ENCODE measurements around the gene RFLNA. TPM values are rescaled to one million over a fixed set of nuclear protein-coding genes. Genes with fewer than 3 reads are reported as not detected.

RFLNA gene
- total and polyA plus RNA-seq, 2 of the 13 experiments (the other 11 are each of a cell fraction or from before 2014, with no cell fraction given), result not detected

- POLR2A ChIA-PET, result no interaction called here
- no peak for TF ChIP-seq CBX1 (IDR thresholded peaks at IDR 0.05; ENCODE audit: low read depth)
- TF ChIP-seq ZNF160 (CRISPR knock-in tag; IDR thresholded peaks at IDR 0.05), result no peak
- TF ChIP-seq ZNF639 (CRISPR knock-in tag; conservative IDR thresholded peaks at IDR 0.05), result no peak
- no peak for TF ChIP-seq NR1H2 (CRISPR knock-in tag; IDR thresholded peaks at IDR 0.05; ENCODE audit: borderline replicate concordance, low read depth)
- TF ChIP-seq ZNF576 (CRISPR knock-in tag; IDR thresholded peaks at IDR 0.05), result no peak
- no peak for TF ChIP-seq ATF7 (IDR thresholded peaks at IDR 0.05)
- TF ChIP-seq ATF7 (CRISPR knock-in tag; IDR thresholded peaks at IDR 0.05), result no peak
- no peak for TF ChIP-seq RBM22 (optimal IDR thresholded peaks at IDR 0.05; ENCODE audit: low read length)
- no peak for TF ChIP-seq ZBTB21 (CRISPR knock-in tag; IDR thresholded peaks at IDR 0.05)
- no peak for TF ChIP-seq PAX8 (CRISPR knock-in tag; IDR thresholded peaks at IDR 0.05; ENCODE audit: borderline replicate concordance)
- TF ChIP-seq BRD4 (CRISPR knock-in tag; IDR thresholded peaks at IDR 0.05), result no peak
- TF ChIP-seq SATB2 (CRISPR knock-in tag; IDR thresholded peaks at IDR 0.05), result no peak
- TF ChIP-seq SETDB1 (CRISPR knock-in tag; IDR thresholded peaks at IDR 0.05; ENCODE audit: borderline replicate concordance), result no peak
- no peak for TF ChIP-seq ZMAT3 (CRISPR knock-in tag; conservative IDR thresholded peaks at IDR 0.05)
- TF ChIP-seq MXD4 (CRISPR knock-in tag; IDR thresholded peaks at IDR 0.05), result no peak
- TF ChIP-seq ARID3A (IDR thresholded peaks at IDR 0.05; ENCODE audit: low read depth, low read length), result no peak
- TF ChIP-seq ZBTB39 (CRISPR knock-in tag; IDR thresholded peaks at IDR 0.05), result no peak
- TF ChIP-seq HNRNPLL (IDR thresholded peaks at IDR 0.05; ENCODE audit: low read depth, low read length, poor library complexity, severe bottlenecking), result no peak
Observed at GRCh38 chr12:124363353-124363965, 68.6 kb downstream of the RFLNA start.

More at GRCh38 chr12:124363353-124363965, 68.6 kb downstream of the RFLNA start:
- no TSS peak for BruUV-seq (replicated peaks)
- Histone ChIP-seq H3K4me1 (ENCODE audit: insufficient read depth, low read length) (0 out of 2 replicates have a peak, but pooled peaks cover under 1% of the 10 kb centered on the region), H3K27me3 (ENCODE audit: control insufficient read depth in 1 of 2, insufficient read depth in 2 of 2, low read length in 2 of 2) (no peaks in the 10 kb centered on the region), H3K36me3 (replicated peaks in 1 of 2; ENCODE audit: control insufficient read depth in 1 of 2, insufficient read depth in 2 of 2, low read length in 2 of 2) (peaks cover 4 to 32% of the 10 kb centered on the region in 2 experiments; a peak in 3 of 5 replicates), H3K4me2 (ENCODE audit: low read depth, low read length) (no peak overlapping the region), H3K9me3 (ENCODE audit: low read length) (no peaks in the 10 kb centered on the region), H2AFZ (ENCODE audit: low read length) (no peak overlapping the region), H3K9ac (ENCODE audit: insufficient read depth, low read depth, low read length) (no peak overlapping the region), H4K20me1 (ENCODE audit: insufficient read depth, low read length) (no peaks in the 10 kb centered on the region), H3K27ac (ENCODE audit: extremely low read length, insufficient read depth, low read length) (no peak overlapping the region), H3K4me3 (replicated peaks in 1 of 3; ENCODE audit: insufficient read depth in 1 of 3, low read depth in 2 of 3, low read length in 3 of 3) (no peak overlapping the region), H3K79me2 (ENCODE audit: insufficient read depth, low read length) (no peaks in the 10 kb centered on the region)
- FAIRE-seq, result no peak
- 90% methylated on average over 9 of the region's 23 CpGs for WGBS (ENCODE audit: low lambda C conversion rate)
- ATAC-seq, result no peak
- DNase-seq (ENCODE audit: low spot score), result no peak
- intact Hi-C loops (cut with micrococcal nuclease; ENCODE audit: unreplicated experiment) (loop anchor here (10.0 kb wide), 1 partner anchor 411 kb away; no protein-coding TSS in a partner anchor), in situ Hi-C loops (cut with HindIII; ENCODE audit: extremely low pct_ligation_motif_present, low pct_unique_long_range_greater_than_20kb) (no loop called here)
- CTCF ChIA-PET (ENCODE audit: low intra/inter-chr PET ratio, low total read pairs), result no interaction called here
